BLaER1 treated with 17β-estradiol and CSF1 and Interleukin-3, amounts not matched to agents 10 nM and 100 nM (cell line): Measurements from ENCODE around the gene C5.

Experiments used
- H3K27ac ChIP-seq, 11 experiments: shearing (Covaris generic); formaldehyde crosslinking; 2 replicates each; pipeline ENCODE4 v1.8.1; 2022
- H3K27me3 ChIP-seq, 11 experiments: shearing (Covaris generic); formaldehyde crosslinking; 2 replicates each; pipeline ENCODE4 v1.8.1; 2022
- H3K36me3 ChIP-seq, 11 experiments: shearing (Covaris generic); formaldehyde crosslinking; 2 replicates each; pipeline ENCODE4 v1.8.1; 2022
- H3K4me1 ChIP-seq, 10 experiments: shearing (Covaris generic); formaldehyde crosslinking; 2 replicates each; pipeline ENCODE4 v1.8.1; 2022
- H3K4me2 ChIP-seq, 11 experiments: shearing (Covaris generic); formaldehyde crosslinking; 2 replicates each; pipeline ENCODE4 v1.8.1; 2022
- H3K4me3 ChIP-seq, 10 experiments: shearing (Covaris generic); formaldehyde crosslinking; 2 replicates each; pipeline ENCODE4 v1.8.1; 2022
- H3K9ac ChIP-seq, 11 experiments: shearing (Covaris generic); formaldehyde crosslinking; 2 replicates each; pipeline ENCODE4 v1.8.1; 2022
- H3K9me3 ChIP-seq, 11 experiments: shearing (Covaris generic); formaldehyde crosslinking; replicated peaks in 1 of 11; 2 replicates each; pipeline ENCODE4 v1.8.1; 2022
- H4K20me1 ChIP-seq, 11 experiments: shearing (Covaris generic); formaldehyde crosslinking; 2 replicates each; pipeline ENCODE4 v1.8.1; 2022
- Cebpa-rat ChIP-seq, 11 experiments: shearing (Covaris generic); IDR thresholded peaks; 2 replicates each; pipeline ENCODE4 v1.8.1; 2022

C5 gene

GRCh38 chr9:121074370-121075250 lies 24.5 kb upstream of the C5 start, which contains the start of gene CNTRL:
CNTRL (plus strand) TSS chr9:121074955; CDS start chr9:121088327, 13,372 bp downstream.
- H3K27ac ChIP-seq: peak within 1 kb of the TSS; percentile 81 to 96 (median 94)
- H3K9me3 ChIP-seq: no peaks in the 10 kb centered on the region
- peak within 1 kb of the TSS; percentile 86 to 98 (median 93) for H3K9ac ChIP-seq
- peak within 1 kb of the TSS; percentile 78 to 95 (median 88) for H3K4me3 ChIP-seq
- no peaks in the 10 kb centered on the region for H3K27me3 ChIP-seq
- H3K36me3 ChIP-seq: peaks cover 0 to 21% (median 5%) of the 10 kb centered on the region in 11 experiments; a peak in 14 of 22 replicates
- peaks cover 0 to 22% (median 0%) of the 10 kb centered on the region in 11 experiments; a peak in 2 of 22 replicates for H4K20me1 ChIP-seq
- no peak for TF ChIP-seq Cebpa-rat (IDR thresholded peaks at IDR 0.05)
- peaks cover 33 to 52% (median 47%) of the 10 kb centered on the region in 10 experiments for H3K4me1 ChIP-seq
- peak within 1 kb of the TSS; percentile 75 to 98 (median 91) for H3K4me2 ChIP-seq

GRCh38 chr9:121073038-121073437 lies 23.0 kb upstream of the C5 start:
- peaks cover 0 to 6% (median 0%) of the 10 kb centered on the region in 11 experiments; a peak in 3 of 22 replicates for H3K36me3 ChIP-seq
- H3K27ac ChIP-seq: peak overlapping the region in 8 of 11 experiments; percentile 1 to 95 (median 93); a peak in 14 of 22 replicates
- peak overlapping the region in 7 of 11 experiments; percentile 24 to 97 (median 94); a peak in 8 of 22 replicates for H3K9ac ChIP-seq
- peak overlapping the region; percentile 75 to 98 (median 91) for H3K4me2 ChIP-seq
- peaks cover 0 to 14% (median 9%) of the 10 kb centered on the region in 11 experiments; a peak in 12 of 22 replicates for H3K9me3 ChIP-seq
- peaks cover 33 to 52% (median 47%) of the 10 kb centered on the region in 10 experiments for H3K4me1 ChIP-seq
- peaks cover 0 to 16% (median 0%) of the 10 kb centered on the region in 11 experiments; a peak in 2 of 22 replicates for H4K20me1 ChIP-seq
- H3K27me3 ChIP-seq: no peaks in the 10 kb centered on the region
- TF ChIP-seq Cebpa-rat (IDR thresholded peaks at IDR 0.05): no peak
- H3K4me3 ChIP-seq: peak overlapping the region in 2 of 10 experiments; percentile 5 to 88; a peak in 4 of 20 replicates

- peak overlapping the region; percentile 36 to 58 (median 48) for H3K4me3 ChIP-seq
- H3K36me3 ChIP-seq: peaks cover 0 to 7% (median 0%) of the 10 kb centered on the region in 11 experiments; a peak in 3 of 22 replicates
- peak overlapping the region; percentile 75 to 98 (median 91) for H3K4me2 ChIP-seq
- TF ChIP-seq Cebpa-rat (IDR thresholded peaks at IDR 0.05): peak in 9 of 11 experiments; percentile 26 to 93 (median 78); a peak in 12 of 22 replicates
- peaks cover 0 to 26% (median 20%) of the 10 kb centered on the region in 11 experiments; a peak in 18 of 22 replicates for H3K9me3 ChIP-seq
- peaks cover 38 to 50% (median 46%) of the 10 kb centered on the region in 10 experiments for H3K4me1 ChIP-seq
- peak overlapping the region; percentile 11 to 95 (median 90); a peak in 21 of 22 replicates for H3K27ac ChIP-seq
- peak overlapping the region; percentile 50 to 75 (median 70); a peak in 21 of 22 replicates for H3K9ac ChIP-seq
- no peaks in the 10 kb centered on the region for H3K27me3 ChIP-seq
- peaks cover 0 to 4% (median 0%) of the 10 kb centered on the region in 11 experiments; a peak in 2 of 22 replicates for H4K20me1 ChIP-seq
These were observed 21.8 kb upstream of the C5 start for GRCh38 chr9:121071756-121072421.

DNA sequence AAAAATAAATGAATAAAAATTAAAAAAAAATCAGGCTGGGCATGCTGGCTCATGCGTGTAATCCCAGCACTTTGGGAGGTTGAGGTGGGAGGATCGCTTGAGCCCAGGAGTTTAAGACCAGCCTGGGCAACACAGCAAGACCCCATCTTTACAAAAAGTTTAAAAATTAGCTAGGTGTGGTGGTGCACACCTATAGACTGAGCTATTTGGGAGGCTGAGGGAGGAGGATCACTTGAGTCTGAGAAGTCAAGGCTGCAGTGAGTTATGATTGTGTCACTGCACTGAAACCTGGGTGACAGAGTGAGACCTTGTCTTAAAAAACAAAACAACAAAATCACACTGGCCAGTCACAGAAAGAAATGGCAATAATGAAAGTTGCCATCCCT lies 21.3 kb upstream of the C5 start:
- Histone ChIP-seq H3K9me3 (peaks cover 0 to 30% (median 23%) of the 10 kb centered on the region in 11 experiments; a peak in 18 of 22 replicates), H3K27me3 (no peaks in the 10 kb centered on the region), H3K36me3 (peaks cover 0 to 8% (median 0%) of the 10 kb centered on the region in 11 experiments; a peak in 3 of 22 replicates), H3K9ac (peak overlapping the region; percentile 50 to 75 (median 70); a peak in 21 of 22 replicates), H4K20me1 (no peaks in the 10 kb centered on the region), H3K4me3 (peak overlapping the region; percentile 36 to 58 (median 48)), H3K4me2 (peak overlapping the region; percentile 75 to 98 (median 91)), H3K27ac (peak overlapping the region; percentile 11 to 95 (median 90); a peak in 21 of 22 replicates), H3K4me1 (peaks cover 38 to 45% (median 42%) of the 10 kb centered on the region in 10 experiments)
- no peak for TF ChIP-seq Cebpa-rat (IDR thresholded peaks at IDR 0.05)

DNA sequence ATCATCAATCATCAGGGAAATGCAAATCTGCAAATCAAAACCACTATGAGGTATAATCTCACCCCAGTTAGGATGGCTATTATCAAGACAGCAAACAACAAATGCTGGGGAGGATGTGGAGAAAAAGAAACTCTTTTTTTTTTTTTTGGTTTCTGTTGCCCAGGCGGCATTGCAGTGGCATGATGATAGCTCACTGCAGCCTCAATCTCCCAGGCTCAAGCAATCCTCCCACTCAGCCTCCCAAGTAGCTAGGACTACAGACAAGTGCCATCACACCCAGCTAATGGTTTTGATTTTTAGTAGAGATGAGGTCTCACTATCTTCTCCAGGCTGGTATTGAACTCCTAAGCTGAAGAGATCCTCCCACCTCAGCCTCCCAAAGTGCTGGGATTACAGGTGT lies 19.3 kb upstream of the C5 start:
- H3K4me2 ChIP-seq: no peak overlapping the region
- no peak overlapping the region for H3K27ac ChIP-seq
- no peak overlapping the region for H3K9ac ChIP-seq
- peaks cover 30 to 44% (median 37%) of the 10 kb centered on the region in 10 experiments for H3K4me1 ChIP-seq
- no peak overlapping the region for H3K4me3 ChIP-seq
- no peaks in the 10 kb centered on the region for H4K20me1 ChIP-seq
- H3K36me3 ChIP-seq: peaks cover 0 to 8% (median 0%) of the 10 kb centered on the region in 11 experiments; a peak in 3 of 22 replicates
- TF ChIP-seq Cebpa-rat (IDR thresholded peaks at IDR 0.05): no peak
- no peaks in the 10 kb centered on the region for H3K27me3 ChIP-seq
- H3K9me3 ChIP-seq: peaks cover 0 to 30% (median 23%) of the 10 kb centered on the region in 11 experiments; a peak in 18 of 22 replicates

DNA sequence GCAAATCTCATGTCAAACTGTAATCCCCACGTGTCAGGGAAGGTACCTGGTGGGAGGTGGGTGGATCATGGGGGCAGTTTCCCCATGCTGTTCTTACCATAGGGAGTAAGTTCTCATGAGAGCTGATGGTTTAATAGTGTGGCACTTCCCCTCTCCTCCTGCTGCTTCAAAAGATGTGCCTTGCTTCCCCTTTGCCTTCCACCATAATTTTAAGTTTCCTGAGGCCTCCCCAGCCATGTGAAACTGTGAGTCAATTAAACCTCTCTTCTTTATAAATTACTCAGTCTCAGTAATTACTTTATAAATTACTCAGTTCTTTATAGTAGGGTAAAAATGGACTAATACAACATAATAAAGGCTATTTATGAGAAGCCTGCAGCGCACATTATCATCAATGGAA lies 17.6 kb upstream of the C5 start:
- Histone ChIP-seq H3K27me3 (no peaks in the 10 kb centered on the region), H3K36me3 (peaks cover 0 to 8% (median 0%) of the 10 kb centered on the region in 11 experiments; a peak in 3 of 22 replicates), H3K9me3 (peaks cover 0 to 30% (median 23%) of the 10 kb centered on the region in 11 experiments; a peak in 18 of 22 replicates), H3K9ac (no peak overlapping the region), H3K4me2 (no peak overlapping the region), H3K4me1 (peaks cover 14 to 27% (median 20%) of the 10 kb centered on the region in 10 experiments), H4K20me1 (no peaks in the 10 kb centered on the region), H3K4me3 (no peak overlapping the region), H3K27ac (no peak overlapping the region)
- TF ChIP-seq Cebpa-rat (IDR thresholded peaks at IDR 0.05): no peak

DNA sequence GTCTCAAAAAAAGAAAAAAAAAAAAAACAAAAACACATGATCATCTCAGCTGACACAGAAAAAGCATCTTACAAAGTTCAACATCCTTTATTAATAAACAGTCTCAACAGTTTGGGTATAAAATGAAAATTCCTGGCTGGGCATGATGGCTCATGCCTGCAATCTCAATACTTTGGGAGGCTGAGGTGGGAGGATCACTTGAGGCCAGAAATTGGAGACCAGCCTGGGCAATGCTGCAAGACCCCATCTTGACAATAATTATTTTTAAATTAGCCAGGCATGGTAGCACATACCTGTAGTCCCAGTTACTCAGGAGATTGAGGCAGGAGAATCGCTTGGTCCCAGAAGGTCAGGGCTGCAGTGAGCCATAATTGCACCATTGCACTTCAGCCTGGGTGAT lies 16.8 kb upstream of the C5 start:
- Histone ChIP-seq H3K4me3 (no peak overlapping the region), H3K9ac (no peak overlapping the region), H3K36me3 (peaks cover 0 to 8% (median 0%) of the 10 kb centered on the region in 11 experiments; a peak in 3 of 22 replicates), H3K9me3 (peaks cover 0 to 30% (median 23%) of the 10 kb centered on the region in 11 experiments; a peak in 18 of 22 replicates), H4K20me1 (no peaks in the 10 kb centered on the region), H3K4me1 (peaks cover 6 to 19% (median 13%) of the 10 kb centered on the region in 10 experiments; a peak in 19 of 20 replicates), H3K27me3 (no peaks in the 10 kb centered on the region), H3K4me2 (no peak overlapping the region), H3K27ac (no peak overlapping the region)
- no peak for TF ChIP-seq Cebpa-rat (IDR thresholded peaks at IDR 0.05)

DNA sequence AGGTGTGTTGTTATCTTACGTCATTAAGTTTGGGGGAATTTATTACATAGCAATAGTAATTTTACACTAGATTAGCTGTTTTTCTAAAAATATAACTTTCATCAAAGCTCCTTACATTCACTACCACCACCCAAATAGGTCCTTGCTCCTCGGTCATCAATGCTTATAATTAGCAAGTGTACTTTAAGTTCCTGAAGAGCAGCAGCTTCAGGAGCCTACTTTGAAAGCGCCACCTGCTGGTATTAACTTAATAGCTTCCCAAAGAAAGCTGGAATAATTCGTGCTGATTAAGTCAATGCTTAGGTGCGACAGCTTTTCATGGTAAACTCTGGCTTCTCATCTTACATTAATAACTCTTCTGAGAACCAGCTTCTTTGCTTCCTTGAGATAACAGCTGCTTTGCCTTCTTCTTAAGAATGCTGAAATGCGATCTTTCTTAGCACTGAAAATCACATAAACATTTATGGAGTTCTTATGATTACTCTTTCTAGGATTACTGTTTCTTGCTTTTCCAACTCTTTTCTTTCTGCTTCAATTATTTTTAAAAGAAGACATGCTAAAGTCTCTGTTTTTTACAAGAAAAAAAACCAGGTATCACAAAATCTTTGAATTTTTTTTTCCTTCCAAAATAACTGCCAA lies 10.0 kb upstream of the C5 start:
- no peak overlapping the region for H3K4me2 ChIP-seq

More for the DNA sequence above, 10.0 kb upstream of the C5 start:
- H3K27me3 ChIP-seq: no peaks in the 10 kb centered on the region
- no peak for TF ChIP-seq Cebpa-rat (IDR thresholded peaks at IDR 0.05)
- peaks cover 7 to 19% (median 17%) of the 10 kb centered on the region in 11 experiments; a peak in 18 of 22 replicates for H3K9me3 ChIP-seq
- H3K4me1 ChIP-seq: peaks cover 0 to 6% (median under 1%) of the 10 kb centered on the region in 10 experiments; a peak in 10 of 20 replicates
- no peak overlapping the region for H3K4me3 ChIP-seq
- H3K9ac ChIP-seq: no peak overlapping the region
- H3K36me3 ChIP-seq: peaks cover 0 to 11% (median 7%) of the 10 kb centered on the region in 11 experiments; a peak in 9 of 22 replicates
- H4K20me1 ChIP-seq: no peaks in the 10 kb centered on the region
- no peak overlapping the region for H3K27ac ChIP-seq
